CD4-positive, alpha-beta T cell treated with Interleukin-15 for 1 hour (primary cell): ENCODE results near the gene PRKAB1.

ENCODE experiments used
- DNase-seq: peaks from one replicate; pipeline ENCODE4 v3.0.0-alpha.2; 2020

PRKAB1 gene

GRCh38 chr12:119664642-119665041 lies 3.3 kb upstream of the PRKAB1 start:
- DNase-seq: no peak

- no peak for DNase-seq
Observed at GRCh38 chr12:119665164-119665929, 2.6 kb upstream of the PRKAB1 start.

- no peak for DNase-seq
Observed at GRCh38 chr12:119666226-119666795, 1.6 kb upstream of the PRKAB1 start.

- no peak for DNase-seq
Observed at GRCh38 chr12:119666900-119667576, 895 bp upstream of the PRKAB1 start.

- no peak for DNase-seq
Observed at GRCh38 chr12:119668324-119668841, 450 bp downstream of the PRKAB1 start.

- DNase-seq: no peak
Observed at GRCh38 chr12:119669744-119670472, 2.0 kb downstream of the PRKAB1 start.

- DNase-seq: no peak
Observed at GRCh38 chr12:119671070-119671469, 3.1 kb downstream of the PRKAB1 start.

- no peak for DNase-seq
Observed at GRCh38 chr12:119672194-119672593, 4.3 kb downstream of the PRKAB1 start.

GRCh38 chr12:119673634-119674033 lies 5.7 kb downstream of the PRKAB1 start:
- no peak for DNase-seq

- no peak for DNase-seq
Observed at GRCh38 chr12:119674560-119674959, 6.6 kb downstream of the PRKAB1 start.

- DNase-seq: no peak
Observed at GRCh38 chr12:119676022-119676421, 8.1 kb downstream of the PRKAB1 start.

GRCh38 chr12:119676573-119676972 lies 8.6 kb downstream of the PRKAB1 start:
- DNase-seq: no peak

GRCh38 chr12:119678459-119678858 lies 10.5 kb downstream of the PRKAB1 start:
- no peak for DNase-seq

GRCh38 chr12:119679081-119679480 lies 11.1 kb downstream of the PRKAB1 start:
- no peak for DNase-seq

GRCh38 chr12:119679490-119679889 lies 11.6 kb downstream of the PRKAB1 start:
- DNase-seq: no peak

GRCh38 chr12:119681111-119681510 lies 13.2 kb downstream of the PRKAB1 start:
- DNase-seq: no peak

GRCh38 chr12:119681728-119682638 lies 14.1 kb downstream of the PRKAB1 start:
- DNase-seq: no peak

GRCh38 chr12:119682639-119683252 lies 14.8 kb downstream of the PRKAB1 start:
- DNase-seq: no peak

- no peak for DNase-seq
Observed at GRCh38 chr12:119683413-119683812, 15.5 kb downstream of the PRKAB1 start.

GRCh38 chr12:119683816-119684215 lies 15.9 kb downstream of the PRKAB1 start:
- DNase-seq: no peak

- no peak for DNase-seq
Observed at GRCh38 chr12:119684711-119685369, 16.9 kb downstream of the PRKAB1 start.
